Stimulated activated naive B cell treated with anti-CD40 and anti-IgM and Interleukin-4, amounts not matched to agents 10 μg/mL and 1 μg/mL and 100 μg/mL, for 72 hours (primary cell): ENCODE data around the gene DLX5.

Source experiments
- ATAC-seq, 2 donors: fragments of 150-1000 bp; cut with Tn5 transposase; replicated peaks; 2 replicates each; pipeline ENCODE4 v1.10.0; 2021; ENCODE audit warnings: moderate library complexity in 1 of 2
- DNase-seq: peaks from one replicate; pipeline ENCODE4 v3.0.0; 2021
- H3K27ac Mint-ChIP-seq: one replicate; pipeline ENCODE4 v1.8.0; 2022; ENCODE audit warnings: mild to moderate bottlenecking, mixed read lengths
- H3K27me3 Mint-ChIP-seq, 2 donors: one replicate each; pipeline ENCODE4 v1.8.0; 2022; ENCODE audit warnings: mixed read lengths in 2 of 2
- H3K36me3 Mint-ChIP-seq, 2 donors: one replicate each; pipeline ENCODE4 v1.8.0; 2022; ENCODE audit warnings: mixed read lengths in 2 of 2, mild to moderate bottlenecking in 1 of 2
- H3K4me1 Mint-ChIP-seq, 2 donors: one replicate each; pipeline ENCODE4 v1.8.0; 2022; ENCODE audit warnings: mixed read lengths in 2 of 2, mild to moderate bottlenecking in 1 of 2
- H3K4me3 Mint-ChIP-seq, 2 donors: one replicate each; pipeline ENCODE4 v1.8.0; 2022; ENCODE audit warnings: mild to moderate bottlenecking in 2 of 2, mixed read lengths in 2 of 2, moderate library complexity in 1 of 2
- H3K9me3 Mint-ChIP-seq, 2 donors: one replicate each; pipeline ENCODE4 v1.8.0; 2022; ENCODE audit warnings: mixed read lengths in 2 of 2, mild to moderate bottlenecking in 1 of 2

The DLX5 gene

DNA sequence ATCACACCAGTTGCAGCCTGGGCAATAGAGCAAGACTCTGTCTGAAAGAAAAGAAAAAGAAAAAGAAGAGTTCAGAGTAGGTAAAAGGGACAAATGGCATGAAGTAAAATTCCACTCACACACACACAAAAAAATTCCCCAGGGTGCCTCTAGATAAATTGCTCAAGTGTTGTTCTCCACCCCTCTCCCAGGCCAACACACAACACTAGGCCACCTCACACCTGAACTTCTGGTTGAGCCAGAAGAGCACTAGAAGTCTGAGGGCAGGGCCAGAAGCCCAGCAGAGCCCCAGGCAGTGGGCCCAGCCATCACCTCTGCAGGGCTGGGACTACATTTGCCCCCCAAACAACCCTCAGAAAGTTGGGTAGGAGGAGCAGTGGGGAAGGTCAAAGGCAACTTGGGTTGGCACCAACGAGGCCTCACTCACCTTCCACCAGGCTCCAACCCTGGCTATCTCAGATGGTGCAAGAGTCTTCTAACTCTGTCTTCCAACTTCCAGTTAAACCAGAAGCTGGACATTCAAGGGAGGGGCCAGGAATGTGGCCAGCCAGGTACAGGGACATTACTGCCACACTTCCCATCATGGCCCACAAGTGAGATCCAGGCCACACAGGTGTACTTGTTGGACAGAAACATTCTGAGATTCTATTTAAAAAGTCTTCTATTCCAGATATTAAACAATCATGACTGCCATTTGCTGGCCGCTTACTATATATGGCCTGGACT lies 44.9 kb downstream of the DLX5 start:
- no peak overlapping the region for H3K27ac Mint-ChIP-seq
- H3K36me3 Mint-ChIP-seq: no peaks in the 10 kb centered on the region
- H3K27me3 Mint-ChIP-seq: peaks cover 12 to 25% of the 10 kb centered on the region in 2 donors
- no peaks in the 10 kb centered on the region for H3K4me1 Mint-ChIP-seq
- no peak for DNase-seq
- H3K9me3 Mint-ChIP-seq: no peaks in the 10 kb centered on the region
- ATAC-seq: no peak
- H3K4me3 Mint-ChIP-seq: no peak overlapping the region

DNA sequence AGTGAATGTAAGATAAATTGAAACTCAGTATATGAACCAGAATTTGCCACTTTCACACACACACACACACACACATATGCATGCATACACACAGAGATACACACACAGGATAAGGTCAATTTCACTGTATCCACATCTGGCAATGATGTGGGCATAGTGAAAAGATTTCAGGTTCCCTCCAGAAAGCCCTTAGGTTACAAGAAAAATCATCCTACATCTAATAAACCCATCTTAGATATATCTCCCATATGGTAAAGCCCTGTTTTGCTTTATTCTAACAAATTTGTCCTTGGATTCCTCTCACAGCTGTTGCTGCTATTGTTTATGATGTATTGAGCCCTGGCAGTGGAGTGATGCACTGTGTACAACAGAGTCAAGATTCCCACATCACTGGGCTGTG lies 47.2 kb downstream of the DLX5 start:
- ATAC-seq (no peak), DNase-seq (no peak)
- Mint-ChIP-seq H3K4me3 (no peak overlapping the region), H3K36me3 (no peaks in the 10 kb centered on the region), H3K27me3 (peaks cover 12 to 25% of the 10 kb centered on the region in 2 donors), H3K4me1 (no peaks in the 10 kb centered on the region), H3K9me3 (no peaks in the 10 kb centered on the region), H3K27ac (no peak overlapping the region)

DNA sequence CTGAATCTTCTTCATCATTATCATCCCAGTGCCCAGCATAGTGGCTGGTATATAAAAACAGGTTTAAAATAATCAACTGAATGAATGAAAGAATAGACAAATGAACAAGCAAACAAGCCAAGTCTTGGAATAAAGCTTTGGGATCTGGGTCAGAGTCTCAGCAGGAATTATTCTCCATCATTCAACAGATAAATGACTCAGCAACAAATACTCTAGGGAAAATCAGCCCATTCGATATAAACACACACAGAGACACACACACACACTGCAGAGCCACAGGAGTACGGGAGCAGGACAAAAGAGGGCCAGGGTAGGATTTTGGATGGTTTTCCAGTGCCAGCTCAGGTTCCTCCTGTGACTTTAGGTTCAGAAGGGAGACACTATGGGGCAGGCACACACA lies 48.5 kb downstream of the DLX5 start:
- H3K27me3 Mint-ChIP-seq: peaks cover 12 to 25% of the 10 kb centered on the region in 2 donors
- H3K4me3 Mint-ChIP-seq: no peak overlapping the region
- H3K4me1 Mint-ChIP-seq: no peaks in the 10 kb centered on the region
- DNase-seq (no peak), ATAC-seq (no peak)
- H3K36me3 Mint-ChIP-seq: no peaks in the 10 kb centered on the region
- H3K27ac Mint-ChIP-seq: no peak overlapping the region
- H3K9me3 Mint-ChIP-seq: no peaks in the 10 kb centered on the region

DNA sequence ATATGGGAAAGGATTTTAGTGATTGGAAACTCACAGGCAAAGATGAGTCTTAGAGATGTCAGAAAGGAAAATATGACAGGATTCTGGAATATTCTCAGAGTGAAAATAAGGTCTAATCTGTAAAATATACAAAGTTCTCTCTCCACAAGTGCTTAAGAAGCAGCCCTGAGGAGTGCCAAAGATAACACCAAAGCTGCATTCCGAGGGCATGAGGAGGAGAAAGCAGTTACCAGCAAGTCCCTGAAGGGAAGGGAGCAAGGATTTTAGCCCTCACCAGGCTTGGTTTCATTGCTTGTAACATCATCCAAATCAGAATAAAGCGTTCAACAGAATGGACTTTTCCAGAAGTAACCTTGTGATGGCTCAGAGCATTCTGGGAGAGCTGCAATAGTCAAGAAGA lies 50.6 kb downstream of the DLX5 start:
- Mint-ChIP-seq H3K4me3 (no peak overlapping the region), H3K27me3 (peaks cover 15 to 28% of the 10 kb centered on the region in 2 donors), H3K27ac (no peak overlapping the region), H3K36me3 (no peaks in the 10 kb centered on the region), H3K9me3 (no peaks in the 10 kb centered on the region), H3K4me1 (no peaks in the 10 kb centered on the region)
- ATAC-seq (no peak), DNase-seq (no peak)

DNA sequence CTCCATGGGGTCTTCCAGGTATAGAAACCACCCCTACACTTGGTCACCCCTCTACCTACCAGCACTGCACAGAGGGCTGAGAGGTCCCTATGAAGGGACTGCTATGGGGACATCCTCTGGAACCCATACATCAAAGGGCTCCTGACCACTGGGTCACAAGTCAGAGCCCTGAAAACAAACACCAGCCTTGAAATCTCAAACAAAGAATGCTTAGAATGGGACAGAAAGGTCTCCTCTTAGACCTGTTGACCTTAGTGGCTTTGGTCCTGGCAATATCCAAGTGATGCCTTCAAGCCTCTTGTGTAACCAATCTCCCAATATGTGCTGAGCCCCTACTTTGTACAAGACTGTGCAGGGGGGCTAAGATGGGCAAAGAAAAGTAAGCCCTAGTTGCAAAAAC lies 53.9 kb downstream of the DLX5 start:
- Mint-ChIP-seq H3K4me1 (no peaks in the 10 kb centered on the region), H3K27me3 (peaks cover 18 to 28% of the 10 kb centered on the region in 2 donors), H3K27ac (no peak overlapping the region), H3K36me3 (no peaks in the 10 kb centered on the region), H3K9me3 (no peaks in the 10 kb centered on the region), H3K4me3 (no peak overlapping the region)
- ATAC-seq (no peak), DNase-seq (no peak)
